Testis (tissue), 2 donors: ENCODE results near the gene UBE3B.

Experiments
- CTCF ChIP-seq, 3 experiments: fragments of 450-650 bp in 2 of 3; fragments of 200-600 bp in 1 of 3; sonication (generic) in 1 of 3; IDR thresholded peaks; one replicate each; pipeline ENCODE4 v1.5.1; 2016 to 2019; ENCODE audit warnings: antibody characterized with exemption in 3 of 3, mild to moderate bottlenecking in 2 of 3, moderate library complexity in 1 of 3
- POLR2A ChIP-seq: fragments of 450-650 bp; IDR thresholded peaks from one replicate; pipeline ENCODE4 v1.6.1; 2017; ENCODE audit warnings: antibody characterized with exemption, mild to moderate bottlenecking, moderate library complexity

- TF ChIP-seq CTCF (IDR thresholded peaks at IDR 0.05) (no peak), POLR2A (no peak)
Observed at GRCh38 chr12:109581856-109582255, 104.4 kb downstream of the UBE3B start.
